Psoas muscle (tissue), 8 donors: Measurements from ENCODE around the gene SELPLG. TPM values are rescaled to one million over a fixed set of nuclear protein-coding genes. Genes with fewer than 3 reads are reported as not detected.
A peak's percentile ranks its signal among the peaks of the same experiment; 100 is the strongest.

Source experiments
- ATAC-seq, 4 donors: fragments of 200-7000 bp; cut with Tn5 transposase; one replicate each; pipeline ENCODE4 v1.9.1; 2020; ENCODE audit warnings: moderate library complexity in 3 of 4, mild to moderate bottlenecking in 2 of 4
- DNase-seq, 2 donors: peaks; one replicate each; pipeline ENCODE4 v3.0.0-alpha.2; 2020
- H3K27ac ChIP-seq: fragments of 200-600 bp; one replicate; pipeline ENCODE4 v1.8.0; 2022
- H3K27me3 ChIP-seq, 3 donors: fragments of 200-600 bp in 1 of 3; one replicate each; pipeline versions ENCODE4 v1.6.1 to v1.8.0; 2013 to 2022; ENCODE audit warnings: low read length in 2 of 3, mild to moderate bottlenecking in 2 of 3, moderate library complexity in 1 of 3; ENCODE audit not compliant: insufficient read depth in 3 of 3
- H3K36me3 ChIP-seq, 2 donors: fragments of 200-600 bp in 1 of 2; one replicate each; pipeline versions ENCODE4 v1.6.1 to v1.8.0; 2013 to 2022; ENCODE audit warnings: low read depth in 1 of 2, mild to moderate bottlenecking in 1 of 2, moderate library complexity in 1 of 2; ENCODE audit not compliant: insufficient read depth in 1 of 2
- H3K4me1 ChIP-seq: fragments of 200-600 bp; one replicate; pipeline ENCODE4 v1.8.0; 2022
- H3K4me3 ChIP-seq: fragments of 200-600 bp; one replicate; pipeline ENCODE4 v1.8.0; 2022; ENCODE audit warnings: mild to moderate bottlenecking
- H3K9me3 ChIP-seq: fragments of 200-600 bp; one replicate; pipeline ENCODE4 v1.8.0; 2022
- CTCF ChIP-seq: fragments of 200-600 bp; IDR thresholded peaks from one replicate; pipeline ENCODE4 v1.8.0; 2022; ENCODE audit warnings: antibody characterized with exemption
- WGBS, 3 donors: extraction: QIAGEN DNeasy Blood & Tissue Kit; methylation state at CpG; one replicate each; pipeline versions ENCODE4 v1.1.6 to v1.1.7; 2013; 5-methylcytosine and 5-hydroxymethylcytosine counted together
- intact Hi-C, 2 donors: fragments of 100-400 bp; cut with DNase I; formaldehyde crosslinking; loops; one replicate each; pipeline versions ENCODE4 v1.11.0 to v1.14.2; 2022
- polyA plus RNA-seq, 3 donors: library from polyadenylated mRNA; stranded (reverse); fragments of 200-250 nt; gene quantifications; one replicate each; pipeline ENCODE4 v1.2.3, GENCODE V29; 2013
- total RNA-seq, 4 donors: library from RNA; stranded (reverse); fragmentation: NEBNext Ultra II Directional in 2 of 4; extraction: Animal tissue kit (Norgen Biotek cat#: 25700) in 2 of 4; gene quantifications; one replicate each; pipeline versions ENCODE4 v1.2.1 to v1.2.4, GENCODE V29; 2021 to 2023
- donor health status: healthy with polysubstance abuse.
- donor health status: DM: no; HTN: no; CAD: no; lungs with moderate emphysema.
- donor health status: Bipolar disorder and iron deficiency.
- donor health status: healthy.
- donor health status: DM: yes; HTN: yes; CAD: no.
- donor health status: DM: no; HTN: no; CAD: no.
- donor health status: DM: no; HTN: no; CAD: no.
- donor health status: DM: yes; HTN: yes; CAD: no.

SELPLG gene
- total and polyA plus RNA-seq, 7 donors = 0.62 to 3.8 (median 1.5) TPM

GRCh38 chr12:108584456-108585065, 49.1 kb downstream of the SELPLG start:
- H3K27me3 ChIP-seq = no peaks in the 10 kb centered on the region
- no peaks in the 10 kb centered on the region for H3K4me1 ChIP-seq
- H3K27ac ChIP-seq = no peak overlapping the region
- DNase-seq (no peak), ATAC-seq (no peak)
- H3K9me3 ChIP-seq = no peaks in the 10 kb centered on the region
- TF ChIP-seq CTCF = no peak
- 67 to 70% (median 69%) methylated on average over 3 of the region's 3 CpGs for WGBS, 3 donors
- no peak overlapping the region for H3K4me3 ChIP-seq
- intact Hi-C loops = no loop called here
- no peaks in the 10 kb centered on the region for H3K36me3 ChIP-seq

- ATAC-seq = peak in 2 of 4 donors; percentile 19 to 39
Measured at GRCh38 chr12:108583991-108584390, 49.7 kb downstream of the SELPLG start.

GRCh38 chr12:108582978-108583770, 50.5 kb downstream of the SELPLG start:
- no peaks in the 10 kb centered on the region for H3K27me3 ChIP-seq
- no peaks in the 10 kb centered on the region for H3K36me3 ChIP-seq
- no peaks in the 10 kb centered on the region for H3K4me1 ChIP-seq
- intact Hi-C loops = no loop called here
- H3K9me3 ChIP-seq = no peaks in the 10 kb centered on the region
- no peak for TF ChIP-seq CTCF
- H3K4me3 ChIP-seq = no peak overlapping the region
- 65 to 82% (median 72%) methylated on average over 9 to 10 of the region's 10 CpGs for WGBS, 3 donors
- DNase-seq = no peak
- H3K27ac ChIP-seq = no peak overlapping the region
- ATAC-seq = no peak

More at GRCh38 chr12:108583991-108584390, 49.7 kb downstream of the SELPLG start:
- no peaks in the 10 kb centered on the region for H3K9me3 ChIP-seq
- intact Hi-C loops = no loop called here
- H3K36me3 ChIP-seq = no peaks in the 10 kb centered on the region
- WGBS, 3 donors = 13 to 22% (median 16%) methylated on average over 7 of the region's 7 CpGs
- H3K4me1 ChIP-seq = no peaks in the 10 kb centered on the region
- H3K27ac ChIP-seq = no peak overlapping the region
- H3K4me3 ChIP-seq = no peak overlapping the region
- H3K27me3 ChIP-seq = no peaks in the 10 kb centered on the region
- no peak for DNase-seq
- no peak for TF ChIP-seq CTCF

GRCh38 chr12:108582509-108582908, 51.2 kb downstream of the SELPLG start:
- no peak overlapping the region for H3K4me3 ChIP-seq
- no peaks in the 10 kb centered on the region for H3K4me1 ChIP-seq
- WGBS, 3 donors = 91 to 94% (median 93%) methylated on average over 9 of the region's 9 CpGs
- ATAC-seq = no peak
- no peaks in the 10 kb centered on the region for H3K36me3 ChIP-seq
- no peak overlapping the region for H3K27ac ChIP-seq
- DNase-seq = no peak
- H3K9me3 ChIP-seq = no peaks in the 10 kb centered on the region
- no peaks in the 10 kb centered on the region for H3K27me3 ChIP-seq
- no peak for TF ChIP-seq CTCF
- intact Hi-C loops = no loop called here
